Measurements from ENCODE around the gene SDK1.

Gene SDK1

GRCh38 chr7:3321206-3321605 lies 20.2 kb downstream of the SDK1 start:
- Histone ChIP-seq H3K27me3 (ENCODE audit: control insufficient read depth, insufficient read depth, low read length) (no peaks in the 10 kb centered on the region), H3K9ac (ENCODE audit: low read length) (no peak overlapping the region), H3K36me3 (ENCODE audit: control insufficient read depth, insufficient read depth, low read length) (no peaks in the 10 kb centered on the region), H3K9me3 (ENCODE audit: control insufficient read depth, low read length) (no peaks in the 10 kb centered on the region), H3K4me1 (ENCODE audit: control insufficient read depth, insufficient read depth, low read length) (no peaks in the 10 kb centered on the region), H3K4me3 (ENCODE audit: low read length) (no peak overlapping the region)

DNA sequence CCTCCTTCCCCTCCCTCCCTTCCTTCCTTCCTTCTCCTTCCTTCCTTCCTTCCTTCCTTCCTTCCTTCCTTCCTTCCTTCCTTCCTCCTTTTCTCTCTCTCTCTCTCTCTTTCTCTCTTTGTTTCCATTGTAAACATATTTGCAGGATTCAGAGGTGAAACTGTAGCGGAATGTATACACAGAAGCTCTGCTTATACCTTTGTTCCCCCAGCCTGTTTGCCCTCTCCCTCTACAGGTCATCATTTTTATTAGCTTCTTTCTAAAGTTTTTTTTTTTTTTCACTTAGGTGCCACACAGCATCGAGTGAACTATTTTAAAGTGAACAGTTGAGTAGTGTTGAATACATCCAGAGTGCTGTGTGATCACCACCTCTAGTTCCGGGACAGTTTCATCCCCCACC lies 20.7 kb downstream of the SDK1 start:
- Histone ChIP-seq H3K4me1 (ENCODE audit: control insufficient read depth, insufficient read depth, low read length) (no peaks in the 10 kb centered on the region), H3K9me3 (ENCODE audit: control insufficient read depth, low read length) (no peaks in the 10 kb centered on the region), H3K4me3 (ENCODE audit: low read length) (no peak overlapping the region), H3K9ac (ENCODE audit: low read length) (no peak overlapping the region), H3K27me3 (ENCODE audit: control insufficient read depth, insufficient read depth, low read length) (no peaks in the 10 kb centered on the region), H3K36me3 (ENCODE audit: control insufficient read depth, insufficient read depth, low read length) (no peaks in the 10 kb centered on the region)

DNA sequence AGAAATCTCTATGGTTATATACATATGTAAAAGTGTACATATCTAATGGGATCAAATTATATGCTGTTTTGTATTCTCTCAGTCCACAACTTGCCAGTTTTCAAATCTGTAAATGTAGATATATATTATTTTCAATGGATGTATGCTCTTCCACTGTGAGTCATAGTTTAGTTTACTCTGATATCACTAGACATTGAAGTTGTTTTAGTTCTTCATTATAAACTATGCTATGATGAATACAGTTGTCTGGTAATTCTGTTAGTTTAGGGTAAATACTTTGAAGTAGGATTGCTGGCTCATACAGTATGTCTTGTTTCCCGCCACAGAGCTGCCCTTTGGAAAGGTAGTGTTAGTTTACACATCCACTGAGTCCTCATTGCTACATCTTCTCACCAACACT lies 25.2 kb downstream of the SDK1 start:
- no peaks in the 10 kb centered on the region for H3K4me1 ChIP-seq (ENCODE audit: control insufficient read depth, insufficient read depth, low read length)

GRCh38 chr7:3327099-3327498 lies 26.0 kb downstream of the SDK1 start:
- no peaks in the 10 kb centered on the region for H3K36me3 ChIP-seq (ENCODE audit: control insufficient read depth, insufficient read depth, low read length)
- H3K4me1 ChIP-seq (ENCODE audit: control insufficient read depth, insufficient read depth, low read length): no peaks in the 10 kb centered on the region
- no peaks in the 10 kb centered on the region for H3K9me3 ChIP-seq (ENCODE audit: control insufficient read depth, low read length)
- no peak overlapping the region for H3K4me3 ChIP-seq (ENCODE audit: low read length)
- no peak overlapping the region for H3K9ac ChIP-seq (ENCODE audit: low read length)
- H3K27me3 ChIP-seq (ENCODE audit: control insufficient read depth, insufficient read depth, low read length): no peaks in the 10 kb centered on the region

More for the DNA sequence above, 25.2 kb downstream of the SDK1 start:
- Histone ChIP-seq H3K27me3 (ENCODE audit: control insufficient read depth, insufficient read depth, low read length) (no peaks in the 10 kb centered on the region), H3K4me3 (ENCODE audit: low read length) (no peak overlapping the region), H3K9ac (ENCODE audit: low read length) (no peak overlapping the region), H3K36me3 (ENCODE audit: control insufficient read depth, insufficient read depth, low read length) (no peaks in the 10 kb centered on the region), H3K9me3 (ENCODE audit: control insufficient read depth, low read length) (no peaks in the 10 kb centered on the region)

- no peaks in the 10 kb centered on the region for H3K4me1 ChIP-seq (ENCODE audit: control insufficient read depth, insufficient read depth, low read length)
- H3K4me3 ChIP-seq (ENCODE audit: low read length): no peak overlapping the region
- no peaks in the 10 kb centered on the region for H3K36me3 ChIP-seq (ENCODE audit: control insufficient read depth, insufficient read depth, low read length)
- H3K27me3 ChIP-seq (ENCODE audit: control insufficient read depth, insufficient read depth, low read length): no peaks in the 10 kb centered on the region
- H3K9ac ChIP-seq (ENCODE audit: low read length): no peak overlapping the region
- H3K9me3 ChIP-seq (ENCODE audit: control insufficient read depth, low read length): no peaks in the 10 kb centered on the region
Observed at GRCh38 chr7:3327655-3328054, 26.6 kb downstream of the SDK1 start.

DNA sequence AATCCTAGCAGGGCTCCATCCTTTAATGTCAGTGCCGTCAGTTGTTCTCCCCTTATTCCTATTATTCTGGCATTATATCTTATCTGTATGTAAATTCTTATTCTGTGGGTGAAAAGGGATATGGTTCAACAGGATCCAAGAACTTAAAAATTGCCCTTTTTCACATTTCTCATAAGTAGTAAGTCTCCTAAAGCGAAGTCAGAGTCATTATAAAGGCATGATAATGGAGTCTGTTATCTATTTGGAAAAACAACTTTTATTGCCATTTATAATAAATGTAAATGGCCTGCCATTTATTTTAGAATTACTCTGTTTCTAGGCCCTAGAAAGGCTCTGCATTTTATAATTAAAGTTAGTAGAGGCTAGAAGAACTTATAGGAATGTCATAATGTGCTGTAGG lies 31.3 kb downstream of the SDK1 start:
- Histone ChIP-seq H3K4me1 (ENCODE audit: control insufficient read depth, insufficient read depth, low read length) (no peaks in the 10 kb centered on the region), H3K9me3 (ENCODE audit: control insufficient read depth, low read length) (no peaks in the 10 kb centered on the region), H3K27me3 (ENCODE audit: control insufficient read depth, insufficient read depth, low read length) (no peaks in the 10 kb centered on the region), H3K4me3 (ENCODE audit: low read length) (no peak overlapping the region), H3K9ac (ENCODE audit: low read length) (no peak overlapping the region), H3K36me3 (ENCODE audit: control insufficient read depth, insufficient read depth, low read length) (no peaks in the 10 kb centered on the region)

DNA sequence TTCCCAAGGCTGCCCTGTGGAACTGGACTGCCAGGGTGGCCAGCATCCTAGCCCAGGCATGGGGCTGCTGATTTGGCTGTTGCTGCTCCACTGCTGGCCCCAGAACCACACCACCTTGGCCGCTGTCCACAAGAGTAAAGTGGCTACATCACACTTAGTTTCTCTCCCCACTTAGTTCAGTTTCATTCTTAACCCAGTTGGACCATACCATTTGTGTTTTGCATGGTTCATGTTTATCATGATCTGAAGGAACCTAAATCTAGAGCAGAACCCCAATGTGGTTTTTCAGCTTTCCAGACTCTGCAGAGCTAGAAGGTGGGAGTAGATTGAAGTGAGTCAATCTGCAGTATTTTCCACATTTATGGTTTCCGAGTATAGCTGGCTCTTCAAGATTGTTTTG lies 32.8 kb downstream of the SDK1 start:
- Histone ChIP-seq H3K27me3 (ENCODE audit: control insufficient read depth, insufficient read depth, low read length) (no peaks in the 10 kb centered on the region), H3K9ac (ENCODE audit: low read length) (no peak overlapping the region), H3K4me1 (ENCODE audit: control insufficient read depth, insufficient read depth, low read length) (no peaks in the 10 kb centered on the region), H3K36me3 (ENCODE audit: control insufficient read depth, insufficient read depth, low read length) (no peaks in the 10 kb centered on the region), H3K9me3 (ENCODE audit: control insufficient read depth, low read length) (no peaks in the 10 kb centered on the region), H3K4me3 (ENCODE audit: low read length) (no peak overlapping the region)

- no peaks in the 10 kb centered on the region for H3K36me3 ChIP-seq (ENCODE audit: control insufficient read depth, insufficient read depth, low read length)
- no peaks in the 10 kb centered on the region for H3K9me3 ChIP-seq (ENCODE audit: control insufficient read depth, low read length)
- H3K4me1 ChIP-seq (ENCODE audit: control insufficient read depth, insufficient read depth, low read length): no peaks in the 10 kb centered on the region
- H3K4me3 ChIP-seq (ENCODE audit: low read length): no peak overlapping the region
- H3K27me3 ChIP-seq (ENCODE audit: control insufficient read depth, insufficient read depth, low read length): no peaks in the 10 kb centered on the region
- H3K9ac ChIP-seq (ENCODE audit: low read length): no peak overlapping the region
Observed at GRCh38 chr7:3336042-3336665, 35.1 kb downstream of the SDK1 start.

GRCh38 chr7:3338161-3338560 lies 37.1 kb downstream of the SDK1 start:
- Histone ChIP-seq H3K36me3 (ENCODE audit: control insufficient read depth, insufficient read depth, low read length) (no peaks in the 10 kb centered on the region), H3K4me1 (ENCODE audit: control insufficient read depth, insufficient read depth, low read length) (no peaks in the 10 kb centered on the region), H3K9me3 (ENCODE audit: control insufficient read depth, low read length) (no peaks in the 10 kb centered on the region), H3K4me3 (ENCODE audit: low read length) (no peak overlapping the region), H3K9ac (ENCODE audit: low read length) (no peak overlapping the region), H3K27me3 (ENCODE audit: control insufficient read depth, insufficient read depth, low read length) (no peaks in the 10 kb centered on the region)

GRCh38 chr7:3345699-3346481 lies 44.8 kb downstream of the SDK1 start:
- H3K9me3 ChIP-seq (ENCODE audit: control insufficient read depth, low read length): no peaks in the 10 kb centered on the region
- no peaks in the 10 kb centered on the region for H3K36me3 ChIP-seq (ENCODE audit: control insufficient read depth, insufficient read depth, low read length)
- H3K27me3 ChIP-seq (ENCODE audit: control insufficient read depth, insufficient read depth, low read length): no peaks in the 10 kb centered on the region
- no peaks in the 10 kb centered on the region for H3K4me1 ChIP-seq (ENCODE audit: control insufficient read depth, insufficient read depth, low read length)
- H3K4me3 ChIP-seq (ENCODE audit: low read length): no peak overlapping the region
- no peak overlapping the region for H3K9ac ChIP-seq (ENCODE audit: low read length)

- H3K36me3 ChIP-seq (ENCODE audit: control insufficient read depth, insufficient read depth, low read length): no peaks in the 10 kb centered on the region
- H3K9me3 ChIP-seq (ENCODE audit: control insufficient read depth, low read length): no peaks in the 10 kb centered on the region
- no peaks in the 10 kb centered on the region for H3K4me1 ChIP-seq (ENCODE audit: control insufficient read depth, insufficient read depth, low read length)
- no peak overlapping the region for H3K4me3 ChIP-seq (ENCODE audit: low read length)
- H3K9ac ChIP-seq (ENCODE audit: low read length): no peak overlapping the region
- H3K27me3 ChIP-seq (ENCODE audit: control insufficient read depth, insufficient read depth, low read length): no peaks in the 10 kb centered on the region
Observed at GRCh38 chr7:3349126-3349525, 48.1 kb downstream of the SDK1 start.

DNA sequence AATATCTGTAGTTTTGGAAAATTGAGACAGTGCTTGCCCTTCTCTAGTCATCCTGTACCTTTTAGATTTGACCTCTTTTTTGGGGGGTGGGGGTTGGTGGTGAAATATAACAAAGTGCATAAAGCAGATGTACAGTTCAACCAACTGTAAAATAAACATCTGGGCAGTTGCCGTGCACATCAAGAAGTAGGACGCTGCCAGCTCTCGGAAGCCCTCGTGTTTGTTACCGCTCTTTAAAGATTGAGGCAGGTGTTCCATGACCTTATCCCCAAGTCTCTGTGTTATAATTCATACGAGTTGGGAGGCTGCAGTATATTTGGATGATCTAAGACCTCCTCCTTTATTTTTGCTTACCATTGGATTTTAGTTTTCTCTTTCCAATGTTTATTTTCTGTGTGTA lies 55.1 kb downstream of the SDK1 start:
- H3K4me3 ChIP-seq (ENCODE audit: low read length): no peak overlapping the region
- no peaks in the 10 kb centered on the region for H3K9me3 ChIP-seq (ENCODE audit: control insufficient read depth, low read length)
- H3K27me3 ChIP-seq (ENCODE audit: control insufficient read depth, insufficient read depth, low read length): no peaks in the 10 kb centered on the region
- H3K9ac ChIP-seq (ENCODE audit: low read length): no peak overlapping the region
- H3K36me3 ChIP-seq (ENCODE audit: control insufficient read depth, insufficient read depth, low read length): no peaks in the 10 kb centered on the region
- H3K4me1 ChIP-seq (ENCODE audit: control insufficient read depth, insufficient read depth, low read length): no peaks in the 10 kb centered on the region

Data from mucosa of stomach (tissue), 1 donor.